ENCODE results near the gene FOXN3. TPM values are rescaled to one million over a fixed set of nuclear protein-coding genes. Genes with fewer than 3 reads are reported as not detected.

Gene FOXN3, protein sequence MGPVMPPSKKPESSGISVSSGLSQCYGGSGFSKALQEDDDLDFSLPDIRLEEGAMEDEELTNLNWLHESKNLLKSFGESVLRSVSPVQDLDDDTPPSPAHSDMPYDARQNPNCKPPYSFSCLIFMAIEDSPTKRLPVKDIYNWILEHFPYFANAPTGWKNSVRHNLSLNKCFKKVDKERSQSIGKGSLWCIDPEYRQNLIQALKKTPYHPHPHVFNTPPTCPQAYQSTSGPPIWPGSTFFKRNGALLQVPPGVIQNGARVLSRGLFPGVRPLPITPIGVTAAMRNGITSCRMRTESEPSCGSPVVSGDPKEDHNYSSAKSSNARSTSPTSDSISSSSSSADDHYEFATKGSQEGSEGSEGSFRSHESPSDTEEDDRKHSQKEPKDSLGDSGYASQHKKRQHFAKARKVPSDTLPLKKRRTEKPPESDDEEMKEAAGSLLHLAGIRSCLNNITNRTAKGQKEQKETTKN
- 2.7 and 3.3 TPM in 2 replicates for total RNA-seq (2014; rRNA removed; shearing (Covaris generic))

- peak; percentile 44 for DNase-seq (ENCODE audit: low spot score)
Measured at GRCh38 chr14:89417091-89417464, at the start of gene FOXN3. FOXN3 (minus strand) TSS chr14:89417233; CDS start chr14:89412476, 4,757 bp downstream.

DNA sequence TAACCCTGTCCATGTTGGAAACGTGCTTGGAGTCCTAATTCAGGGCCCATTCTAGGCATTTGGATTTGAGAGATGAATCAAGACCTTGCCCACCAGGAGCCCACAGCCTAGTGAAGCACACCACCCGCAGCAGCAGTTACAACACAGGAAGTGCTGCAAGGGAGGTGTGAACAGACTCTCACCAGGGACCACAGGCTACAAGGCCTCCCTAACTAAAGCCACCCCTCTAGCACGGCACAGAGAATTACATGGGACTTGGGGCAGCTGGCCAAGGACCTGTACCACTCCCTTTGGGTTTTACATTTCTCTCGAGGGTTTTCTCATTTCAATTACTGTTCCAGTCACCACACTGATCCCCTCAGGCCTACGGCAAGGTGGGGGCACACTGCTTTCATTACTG is 49.5 kb upstream of the FOXN3 start:
- DNase-seq (ENCODE audit: low spot score) = no peak

GRCh38 chr14:89465876-89466275 is 48.8 kb upstream of the FOXN3 start:
- no peak for DNase-seq (ENCODE audit: low spot score)

- no peak for DNase-seq (ENCODE audit: low spot score)
Measured at GRCh38 chr14:89461256-89461655, 44.2 kb upstream of the FOXN3 start.

DNA sequence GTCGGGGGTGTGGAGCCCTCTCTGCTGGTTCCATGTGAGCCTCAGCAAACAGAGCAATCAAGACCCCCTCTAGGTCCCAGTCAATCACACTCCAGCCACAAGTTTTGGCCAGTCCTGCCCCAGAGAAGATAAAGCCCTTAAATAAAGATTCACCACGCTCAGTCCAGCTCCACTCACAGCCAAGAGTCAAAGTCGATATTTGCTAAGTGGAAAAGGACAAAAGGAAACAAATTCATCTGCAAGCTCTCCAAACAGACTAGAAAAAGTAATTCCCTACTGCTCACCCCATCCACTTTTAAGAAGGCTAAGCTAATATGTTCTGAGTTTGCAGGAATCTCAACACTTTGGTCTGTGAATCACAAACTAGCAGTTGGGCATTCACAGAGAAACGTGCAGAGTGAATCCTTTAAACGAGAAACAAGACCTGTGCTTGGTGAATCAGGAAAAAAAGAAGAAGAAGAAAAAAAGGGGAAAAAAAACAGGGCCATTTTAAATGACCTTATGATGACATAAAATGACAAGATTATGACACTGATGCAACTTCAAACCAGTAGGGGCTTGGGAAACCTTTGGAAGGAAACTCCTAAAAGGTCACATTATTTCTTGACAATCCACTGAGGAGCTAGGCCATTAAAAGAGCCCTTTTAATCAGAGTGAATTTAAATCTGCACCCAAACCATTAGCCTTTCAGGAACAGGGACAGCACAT is 41.8 kb upstream of the FOXN3 start:
- DNase-seq (ENCODE audit: low spot score) = no peak

- DNase-seq (ENCODE audit: low spot score) = no peak
Measured at GRCh38 chr14:89457007-89457406, 40.0 kb upstream of the FOXN3 start.

GRCh38 chr14:89455412-89455811 is 38.4 kb upstream of the FOXN3 start:
- no peak for DNase-seq (ENCODE audit: low spot score)

DNA sequence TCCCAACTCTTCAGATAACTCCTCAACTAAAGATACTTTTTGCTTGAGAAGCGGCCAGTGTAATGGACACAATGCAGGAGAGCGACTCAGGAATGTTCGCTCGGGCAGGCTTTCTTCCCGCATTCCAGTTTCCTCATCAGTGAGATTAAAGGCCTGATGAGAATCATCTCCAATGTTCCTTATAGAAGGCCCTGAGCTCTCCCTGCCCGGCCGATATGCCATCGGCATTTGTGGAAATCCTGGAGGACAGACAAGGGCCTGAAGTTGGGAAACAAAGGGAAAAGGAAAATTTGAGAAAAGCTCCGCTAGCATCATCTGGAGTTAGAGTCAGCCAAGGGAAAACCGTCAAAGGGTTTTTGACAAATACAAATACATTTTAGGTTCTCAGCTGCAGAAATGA is 38.0 kb upstream of the FOXN3 start:
- DNase-seq (ENCODE audit: low spot score) = no peak

GRCh38 chr14:89452281-89452680 is 35.2 kb upstream of the FOXN3 start:
- no peak for DNase-seq (ENCODE audit: low spot score)

GRCh38 chr14:89451229-89451628 is 34.2 kb upstream of the FOXN3 start:
- DNase-seq (ENCODE audit: low spot score) = no peak

GRCh38 chr14:89447182-89447944 is 30.3 kb upstream of the FOXN3 start:
- DNase-seq (ENCODE audit: low spot score) = no peak

DNA sequence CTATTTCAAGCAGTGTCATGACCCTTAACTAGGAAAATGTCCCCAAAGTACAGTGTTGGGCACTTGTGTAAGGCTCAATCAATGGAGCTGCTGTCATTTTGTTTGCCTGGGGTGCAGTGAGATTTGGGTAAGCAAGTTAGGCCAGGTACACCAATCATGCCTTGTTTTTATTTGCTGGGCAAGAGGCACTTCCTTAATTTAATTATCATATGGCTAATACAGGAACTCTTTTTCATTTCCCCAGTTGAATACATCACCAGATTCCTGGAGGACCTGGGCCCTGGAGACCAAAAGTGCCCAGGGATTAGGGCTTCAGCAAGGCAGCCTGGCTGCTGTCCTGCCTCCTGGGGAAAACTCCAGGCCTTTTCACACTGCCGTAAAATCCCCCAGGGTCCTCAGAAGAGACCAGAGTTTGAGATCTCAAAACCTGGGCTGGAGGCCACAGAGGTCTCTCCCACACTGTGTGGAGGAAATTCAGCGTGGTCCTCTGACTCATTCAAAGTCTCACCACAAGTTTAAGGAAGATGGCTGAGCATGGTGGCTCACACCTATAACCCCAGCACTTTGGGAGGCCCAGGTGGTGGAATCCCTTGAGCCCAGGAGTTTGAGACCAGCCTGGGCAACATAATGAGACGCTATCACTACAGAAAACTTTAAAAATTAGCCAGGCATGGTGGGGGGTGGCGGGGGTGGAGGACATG is 28.4 kb upstream of the FOXN3 start:
- no peak for DNase-seq (ENCODE audit: low spot score)

DNA sequence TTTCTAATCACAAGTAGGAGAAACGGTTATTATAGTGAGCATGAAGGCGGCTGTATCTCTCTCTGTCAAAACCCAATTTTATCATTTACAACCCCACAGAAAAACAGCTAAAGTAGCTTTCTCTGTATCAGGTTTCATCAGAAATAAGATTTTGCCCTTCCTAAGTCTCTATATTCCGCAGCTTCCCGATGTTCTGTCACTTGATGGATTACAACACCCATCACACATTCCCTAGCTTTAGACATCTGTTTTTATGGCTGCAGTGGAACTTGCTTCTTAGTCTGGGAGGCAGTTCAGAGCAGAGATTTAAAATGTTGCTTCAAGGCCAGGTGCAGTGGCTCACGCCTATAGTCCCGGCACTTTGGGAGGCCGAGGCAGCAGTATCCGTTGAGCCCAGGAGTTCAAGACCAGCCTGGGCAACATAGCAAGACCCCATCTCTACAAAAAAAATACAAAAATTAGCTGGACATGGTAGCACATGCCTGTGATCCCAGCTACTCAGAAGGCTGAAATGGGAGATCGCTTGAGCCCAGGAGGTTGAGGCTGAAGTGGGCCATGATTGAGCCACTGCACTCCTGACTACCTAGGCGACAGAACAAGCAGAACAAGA is 27.6 kb upstream of the FOXN3 start:
- no peak for DNase-seq (ENCODE audit: low spot score)

- DNase-seq (ENCODE audit: low spot score) = no peak
Measured at GRCh38 chr14:89444044-89444443, 27.0 kb upstream of the FOXN3 start.

DNA sequence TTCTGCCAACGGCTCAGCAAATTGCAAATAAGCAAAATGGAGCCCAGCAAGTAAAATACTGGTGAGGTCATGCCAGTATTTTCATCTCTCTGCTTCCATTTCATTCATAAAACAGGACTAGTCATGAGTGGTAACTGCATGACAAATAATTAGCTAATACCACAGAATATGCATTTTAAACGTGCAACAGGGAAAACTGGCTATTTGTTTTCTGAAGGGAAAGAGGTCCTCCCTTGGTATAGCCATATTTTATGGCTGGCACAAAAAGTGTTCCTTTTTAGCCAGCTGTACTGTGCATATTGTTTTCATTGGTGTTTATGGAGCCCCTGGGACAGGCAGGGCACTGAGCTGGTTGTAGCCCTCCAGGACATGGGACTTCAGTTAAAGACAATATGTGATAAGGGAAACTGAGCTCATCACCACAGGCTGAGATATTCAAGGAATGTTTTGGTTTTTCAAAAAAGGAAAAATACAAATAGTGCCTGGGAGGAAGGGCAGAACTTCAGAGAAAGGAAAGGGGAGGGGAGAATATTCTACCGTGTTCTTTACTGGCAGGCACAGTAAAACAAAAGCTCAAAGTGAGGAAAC is 26.1 kb upstream of the FOXN3 start:
- no peak for DNase-seq (ENCODE audit: low spot score)

GRCh38 chr14:89442280-89442679 is 25.2 kb upstream of the FOXN3 start:
- no peak for DNase-seq (ENCODE audit: low spot score)

DNA sequence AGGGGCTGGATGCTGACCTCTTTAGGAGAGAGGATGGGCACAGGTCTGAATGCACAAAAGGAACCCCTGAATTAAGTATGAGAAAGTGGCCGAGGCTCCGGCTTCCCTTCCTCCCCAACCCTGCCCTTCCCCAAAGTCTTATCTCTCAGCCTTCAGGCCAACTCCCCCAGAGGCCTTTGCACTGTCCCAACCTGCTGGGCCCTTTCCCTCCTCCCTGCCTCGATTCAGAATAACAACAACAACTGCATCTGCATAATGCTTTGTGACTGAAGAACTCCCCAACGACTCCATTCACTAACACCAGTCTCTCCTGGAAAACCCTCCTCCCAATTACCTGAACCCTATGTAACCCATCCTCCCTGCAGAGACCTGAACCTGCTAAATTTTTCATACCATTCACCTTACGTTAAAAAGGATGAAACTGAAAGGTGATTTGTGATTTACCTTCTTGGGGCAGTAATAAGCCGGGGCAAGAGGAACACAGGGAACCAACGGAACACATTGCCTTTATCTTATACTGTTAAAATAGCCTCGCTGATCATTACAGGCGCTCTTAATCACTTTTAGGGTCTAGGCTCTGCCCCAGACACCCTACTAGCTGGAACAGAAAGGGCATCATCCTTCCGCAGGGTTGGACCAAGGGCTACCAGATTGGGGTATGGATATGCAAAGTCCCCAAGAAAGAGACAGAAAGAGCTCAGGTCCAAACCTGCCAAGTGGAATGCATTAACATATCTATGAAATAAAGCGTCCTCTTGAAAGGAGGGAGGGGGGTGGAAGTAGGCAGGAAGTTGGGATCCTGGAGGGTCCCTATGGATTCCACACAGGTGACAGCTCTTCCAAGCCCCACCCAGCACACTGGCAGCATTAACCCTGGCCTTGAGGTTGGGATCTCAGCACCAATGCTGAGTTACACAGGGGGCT is 24.2 kb upstream of the FOXN3 start:
- DNase-seq (ENCODE audit: low spot score) = no peak

DNA sequence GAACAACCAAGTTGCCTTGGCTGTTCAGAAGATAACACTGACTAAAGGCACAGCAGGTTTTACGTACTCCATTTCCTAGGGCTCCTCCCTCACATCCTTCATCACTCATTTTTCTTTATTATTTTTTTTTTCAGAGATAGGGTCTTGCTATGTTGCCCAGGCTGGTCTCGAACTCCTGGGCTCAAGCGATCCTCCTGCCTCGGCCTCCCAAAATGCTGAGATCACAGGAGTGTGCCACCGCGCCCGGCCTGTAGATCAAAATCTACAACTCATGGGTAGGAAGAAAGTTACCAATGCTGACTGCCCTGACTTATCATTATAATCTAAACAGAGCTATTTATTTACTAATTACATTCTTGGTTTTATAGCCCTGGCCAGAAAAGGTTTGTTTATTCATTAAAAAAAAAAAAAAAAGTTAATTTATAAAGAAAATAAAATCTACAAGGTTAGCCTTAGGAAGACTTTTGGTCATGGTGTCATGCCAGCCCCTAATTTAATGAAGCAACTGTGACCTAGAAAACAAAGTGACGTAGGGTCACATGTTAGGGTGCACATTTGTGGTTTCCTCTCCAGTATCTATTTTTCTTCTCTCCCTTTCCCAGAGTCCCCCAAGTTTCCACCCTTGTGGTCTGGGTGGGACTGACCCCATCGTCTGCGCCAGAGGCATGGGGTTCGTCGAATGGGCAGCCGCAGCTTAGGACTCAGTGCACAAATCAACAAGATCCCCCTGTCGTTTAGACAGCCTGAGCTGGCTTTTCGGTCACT is 19.0 kb upstream of the FOXN3 start:
- no peak for DNase-seq (ENCODE audit: low spot score)

DNA sequence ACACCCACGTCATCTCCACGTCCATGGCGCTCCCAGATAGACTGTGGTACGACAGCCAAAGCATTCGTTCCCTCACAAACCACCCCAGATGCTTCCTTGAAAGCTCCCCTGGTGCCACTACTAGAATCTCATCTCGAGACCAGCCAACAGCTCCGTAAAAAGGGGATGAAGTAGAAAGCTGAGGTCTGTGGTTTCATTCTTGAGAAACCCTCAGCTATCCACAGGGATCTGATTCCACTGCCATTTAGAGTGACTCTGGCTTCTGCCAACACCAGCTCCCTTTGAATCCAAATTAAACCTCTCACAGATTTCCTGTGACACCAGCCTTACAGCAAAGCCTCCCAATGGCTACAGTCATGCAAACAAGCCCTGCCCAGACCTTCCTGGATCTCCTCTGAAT is 18.5 kb upstream of the FOXN3 start:
- DNase-seq (ENCODE audit: low spot score) = no peak

Data from A172 (cell line).